Hepatocyte (in vitro differentiated cells): Measurements from ENCODE around the gene PRMT1. TPM values are rescaled to one million over a fixed set of nuclear protein-coding genes. Genes with fewer than 3 reads are reported as not detected.

Experiments used
- DNase-seq: peaks from one replicate; pipeline ENCODE4 v3.0.0-alpha.2; 2016; ENCODE audit warnings: low spot score
- H2AFZ ChIP-seq: fragments of 200-600 bp; sonication (generic); 2 replicates; pipeline ENCODE4 v1.6.0; 2016; ENCODE audit warnings: antibody characterized with exemption, mild to moderate bottlenecking
- H3K27ac ChIP-seq: fragments of 200-600 bp; sonication (generic); 2 replicates; pipeline ENCODE4 v1.5.1; 2016; ENCODE audit warnings: mild to moderate bottlenecking
- H3K27me3 ChIP-seq: fragments of 200-600 bp; sonication (generic); 2 replicates; pipeline ENCODE4 v1.6.1; 2016
- H3K36me3 ChIP-seq: fragments of 200-600 bp; sonication (generic); replicated peaks from 2 replicates; pipeline ENCODE4 v1.5.1; 2016; ENCODE audit warnings: low read depth; ENCODE audit not compliant: insufficient read depth
- H3K4me1 ChIP-seq: fragments of 200-600 bp; sonication (generic); 2 replicates; pipeline ENCODE4 v1.5.1; 2016; ENCODE audit warnings: mild to moderate bottlenecking, moderate library complexity; ENCODE audit not compliant: insufficient read depth
- H3K4me2 ChIP-seq: fragments of 200-600 bp; sonication (generic); 2 replicates; pipeline ENCODE4 v1.6.0; 2016
- H3K4me3 ChIP-seq: fragments of 200-600 bp; sonication (generic); 2 replicates; pipeline ENCODE4 v1.5.1; 2016; ENCODE audit warnings: mild to moderate bottlenecking
- H3K79me2 ChIP-seq: fragments of 200-600 bp; sonication (generic); 2 replicates; pipeline ENCODE4 v1.6.0; 2017; ENCODE audit warnings: mild to moderate bottlenecking
- H3K9me2 ChIP-seq: fragments of 200-600 bp; sonication (generic); replicated peaks from 2 replicates; pipeline ENCODE4 v1.6.0; 2017; ENCODE audit warnings: mild to moderate bottlenecking; ENCODE audit not compliant: insufficient read depth
- H3K9me3 ChIP-seq: fragments of 200-600 bp; sonication (generic); 2 replicates; pipeline ENCODE4 v1.5.1; 2016; ENCODE audit warnings: low read depth, mild to moderate bottlenecking
- H4K20me1 ChIP-seq: fragments of 200-600 bp; sonication (generic); 2 replicates; pipeline ENCODE4 v1.6.0; 2016; ENCODE audit warnings: mild to moderate bottlenecking; ENCODE audit not compliant: insufficient read depth, poor library complexity, severe bottlenecking
- CTCF ChIP-seq: fragments of 200-600 bp; sonication (generic); IDR thresholded peaks from 2 replicates; pipeline ENCODE4 v1.5.1; 2016; ENCODE audit warnings: antibody characterized with exemption, mild to moderate bottlenecking; ENCODE audit not compliant: poor library complexity
- EZH2 ChIP-seq: fragments of 200-600 bp; sonication (generic); IDR thresholded peaks from 2 replicates; pipeline ENCODE4 v1.6.1; 2016; ENCODE audit warnings: antibody characterized with exemption, mild to moderate bottlenecking, borderline replicate concordance
- EZH2phosphoT487 ChIP-seq: fragments of 200-600 bp; sonication (generic); IDR thresholded peaks from one replicate; pipeline ENCODE4 v1.6.1; 2018; ENCODE audit warnings: antibody characterized with exemption, mild to moderate bottlenecking, low read depth, moderate library complexity; ENCODE audit not compliant: unreplicated experiment, severe bottlenecking
- WGBS: methylation state at CpG from one replicate; pipeline ENCODE4 v1.1.6; 2016; ENCODE audit warnings: low lambda C conversion rate; ENCODE audit errors: missing lambda C conversion rate; 5-methylcytosine and 5-hydroxymethylcytosine counted together
- polyA plus RNA-seq: library from polyadenylated mRNA; unstranded; fragments of >200 nt; fragmentation: Nextera tagmentation; extraction: Ambion mirVana; gene quantifications from 2 replicates; pipeline ENCODE4 v1.2.1, GENCODE V29; 2016
- total RNA-seq: library from RNA; depleted of rRNA; stranded (reverse); fragments of >200 nt; gene quantifications from 2 replicates; pipeline ENCODE4 v1.2.3, GENCODE V29; 2014

Gene PRMT1
- total and polyA plus RNA-seq, 2 experiments from 2014 or later, result 180 to 189 TPM

DNA sequence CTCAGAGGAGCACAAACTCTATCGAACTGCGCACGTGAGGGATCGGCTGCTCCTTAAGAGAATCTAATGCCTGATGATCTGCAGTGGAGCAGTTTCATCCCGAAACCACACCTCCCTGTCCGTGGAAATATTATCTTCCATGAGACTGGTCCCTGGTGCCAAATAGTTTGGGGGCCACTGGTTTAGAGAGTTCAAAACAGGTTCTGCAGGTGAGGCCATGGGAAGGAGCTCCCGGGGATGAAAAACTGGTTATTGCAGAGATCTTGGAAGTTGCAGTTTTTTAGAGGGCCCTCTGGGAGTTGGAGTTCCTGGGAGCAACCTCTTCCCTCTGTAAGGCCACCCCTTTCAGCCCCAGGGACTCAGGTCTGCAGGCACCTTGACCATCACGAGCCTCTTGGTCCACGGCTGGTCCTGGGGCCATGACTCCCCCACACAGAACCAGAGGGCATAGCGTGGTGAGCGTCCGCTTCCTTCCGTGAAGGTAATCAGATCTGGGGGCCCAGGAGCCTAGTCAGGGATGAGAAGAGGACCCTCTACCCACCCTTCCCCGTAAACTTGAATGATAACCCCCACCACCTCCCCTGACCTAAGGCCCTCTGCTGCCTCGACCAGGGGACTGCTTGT, 16.6 kb upstream of the PRMT1 start:
- TF ChIP-seq EZH2phosphoT487 (no peak), CTCF (no peak), EZH2 (no peak)
- WGBS, result 94% methylated on average over 15 of the region's 15 CpGs
- no peak overlapping the region for H2AFZ ChIP-seq
- no peaks in the 10 kb centered on the region for H4K20me1 ChIP-seq
- no peaks in the 10 kb centered on the region for H3K27me3 ChIP-seq
- no peak overlapping the region for H3K4me2 ChIP-seq
- H3K27ac ChIP-seq, result no peak overlapping the region
- peaks cover 8% of the 10 kb centered on the region for H3K4me1 ChIP-seq
- DNase-seq, result no peak
- peaks cover 11% of the 10 kb centered on the region for H3K79me2 ChIP-seq
- H3K9me3 ChIP-seq, result no peaks in the 10 kb centered on the region
- no peaks in the 10 kb centered on the region for H3K9me2 ChIP-seq
- H3K4me3 ChIP-seq, result no peak overlapping the region
- no peaks in the 10 kb centered on the region for H3K36me3 ChIP-seq

- no peaks in the 10 kb centered on the region for H3K9me2 ChIP-seq
- DNase-seq, result no peak
- no peaks in the 10 kb centered on the region for H3K9me3 ChIP-seq
- H4K20me1 ChIP-seq, result no peaks in the 10 kb centered on the region
- H3K4me2 ChIP-seq, result no peak overlapping the region
- H3K27ac ChIP-seq, result no peak overlapping the region
- 97% methylated on average over 16 of the region's 16 CpGs for WGBS
- H3K27me3 ChIP-seq, result no peaks in the 10 kb centered on the region
- H3K4me1 ChIP-seq, result peaks cover 12% of the 10 kb centered on the region
- H2AFZ ChIP-seq, result no peak overlapping the region
- H3K79me2 ChIP-seq, result peaks cover 20% of the 10 kb centered on the region
- TF ChIP-seq EZH2phosphoT487, result no peak
- no peak for TF ChIP-seq EZH2
- no peak for TF ChIP-seq CTCF
- H3K4me3 ChIP-seq, result no peak overlapping the region
- no peaks in the 10 kb centered on the region for H3K36me3 ChIP-seq
Observed at GRCh38 chr19:49662011-49662410, 15.1 kb upstream of the PRMT1 start.

- Histone ChIP-seq H3K4me3 (no peak overlapping the region), H3K9me2 (no peaks in the 10 kb centered on the region), H3K27ac (no peak overlapping the region), H3K4me1 (peaks cover 12% of the 10 kb centered on the region), H2AFZ (no peak overlapping the region), H3K4me2 (peak overlapping the region; percentile 94), H3K36me3 (no peaks in the 10 kb centered on the region), H3K79me2 (peaks cover 31% of the 10 kb centered on the region), H3K27me3 (no peaks in the 10 kb centered on the region), H4K20me1 (no peaks in the 10 kb centered on the region), H3K9me3 (no peaks in the 10 kb centered on the region)
- WGBS, result 88% methylated on average over 12 of the region's 12 CpGs
- no peak for DNase-seq
- TF ChIP-seq EZH2phosphoT487 (no peak), CTCF (no peak), EZH2 (no peak)
Observed at GRCh38 chr19:49663224-49663623, 13.8 kb upstream of the PRMT1 start.
